ENCODE measurements around the gene NAPB.

The NAPB gene

DNA sequence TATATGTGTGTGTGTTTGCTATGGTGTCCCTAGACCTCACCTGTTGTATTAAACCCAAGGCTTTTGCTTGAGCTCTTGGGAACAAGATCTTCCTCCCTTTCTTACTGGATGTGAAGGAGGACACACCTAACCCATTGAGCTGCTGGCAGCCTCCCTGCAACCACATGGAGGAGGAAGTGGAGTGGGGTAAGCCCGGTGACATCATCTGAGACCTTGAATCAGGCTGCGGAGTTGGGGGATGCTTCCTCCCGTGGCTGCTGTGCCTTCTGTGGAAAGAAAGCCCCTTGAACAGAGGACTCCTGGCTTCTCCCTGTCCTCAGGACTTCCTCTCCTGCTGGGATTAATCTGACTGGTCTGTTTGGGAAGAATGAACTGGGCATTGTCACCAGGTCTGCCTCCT, 28.1 kb upstream of the NAPB start:
- peaks cover 4% of the 10 kb centered on the region for H3K27me3 ChIP-seq (ENCODE audit: insufficient read depth, low read length)
- H3K4me3 ChIP-seq (ENCODE audit: low read length) = no peak overlapping the region
- no peaks in the 10 kb centered on the region for H3K36me3 ChIP-seq (ENCODE audit: insufficient read depth, low read length)
- no peaks in the 10 kb centered on the region for H3K4me1 ChIP-seq (ENCODE audit: insufficient read depth, low read length)
- H2AFZ ChIP-seq (ENCODE audit: low read depth, low read length) = no peak overlapping the region
- no peaks in the 10 kb centered on the region for H3K9me3 ChIP-seq (ENCODE audit: low read length)

DNA sequence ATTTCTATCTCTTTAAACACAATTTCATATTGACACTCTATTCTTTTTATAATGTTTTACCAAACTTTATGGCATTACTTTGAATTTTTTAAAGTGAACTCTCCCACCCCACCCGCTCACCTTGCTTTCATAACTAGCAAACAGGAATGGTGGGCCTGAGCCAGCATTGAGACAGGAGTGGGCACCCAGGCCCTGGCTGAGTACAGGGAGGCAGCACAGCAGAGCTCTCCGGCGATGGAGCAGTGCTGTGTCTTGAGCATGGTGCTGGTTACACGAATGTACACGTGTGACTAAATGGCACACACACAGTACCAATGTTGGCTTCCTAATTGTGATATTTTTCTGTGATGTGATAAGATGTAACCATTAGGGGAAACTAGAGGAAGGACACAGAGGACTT, 26.9 kb upstream of the NAPB start:
- H3K27me3 ChIP-seq (ENCODE audit: insufficient read depth, low read length) = peaks cover 4% of the 10 kb centered on the region
- H2AFZ ChIP-seq (ENCODE audit: low read depth, low read length) = no peak overlapping the region
- H3K36me3 ChIP-seq (ENCODE audit: insufficient read depth, low read length) = no peaks in the 10 kb centered on the region
- H3K4me3 ChIP-seq (ENCODE audit: low read length) = no peak overlapping the region
- H3K4me1 ChIP-seq (ENCODE audit: insufficient read depth, low read length) = no peaks in the 10 kb centered on the region
- no peaks in the 10 kb centered on the region for H3K9me3 ChIP-seq (ENCODE audit: low read length)

DNA sequence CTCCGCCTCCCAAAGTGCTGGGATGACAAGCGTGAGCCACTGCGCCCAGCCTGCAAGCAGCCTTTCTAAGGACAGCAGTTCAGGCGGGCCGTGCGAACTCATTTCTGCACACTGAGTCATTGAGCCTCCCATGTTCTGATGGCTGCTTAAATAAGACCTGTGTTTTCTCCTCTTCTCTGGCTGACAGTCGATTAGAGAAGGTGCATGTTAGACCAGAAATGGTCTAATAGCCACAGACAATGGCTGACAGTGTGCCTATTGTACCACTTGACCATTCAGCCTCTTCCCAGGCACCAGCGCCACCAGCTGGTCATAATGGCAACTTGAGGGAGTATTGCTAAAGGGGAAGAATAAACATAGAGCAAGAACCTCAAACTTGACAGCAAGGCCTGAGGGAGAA, 25.2 kb upstream of the NAPB start:
- Histone ChIP-seq H3K27me3 (ENCODE audit: insufficient read depth, low read length) (no peaks in the 10 kb centered on the region), H3K36me3 (ENCODE audit: insufficient read depth, low read length) (no peaks in the 10 kb centered on the region), H3K4me3 (ENCODE audit: low read length) (no peak overlapping the region), H3K4me1 (ENCODE audit: insufficient read depth, low read length) (no peaks in the 10 kb centered on the region), H3K9me3 (ENCODE audit: low read length) (no peaks in the 10 kb centered on the region), H2AFZ (ENCODE audit: low read depth, low read length) (no peak overlapping the region)

DNA sequence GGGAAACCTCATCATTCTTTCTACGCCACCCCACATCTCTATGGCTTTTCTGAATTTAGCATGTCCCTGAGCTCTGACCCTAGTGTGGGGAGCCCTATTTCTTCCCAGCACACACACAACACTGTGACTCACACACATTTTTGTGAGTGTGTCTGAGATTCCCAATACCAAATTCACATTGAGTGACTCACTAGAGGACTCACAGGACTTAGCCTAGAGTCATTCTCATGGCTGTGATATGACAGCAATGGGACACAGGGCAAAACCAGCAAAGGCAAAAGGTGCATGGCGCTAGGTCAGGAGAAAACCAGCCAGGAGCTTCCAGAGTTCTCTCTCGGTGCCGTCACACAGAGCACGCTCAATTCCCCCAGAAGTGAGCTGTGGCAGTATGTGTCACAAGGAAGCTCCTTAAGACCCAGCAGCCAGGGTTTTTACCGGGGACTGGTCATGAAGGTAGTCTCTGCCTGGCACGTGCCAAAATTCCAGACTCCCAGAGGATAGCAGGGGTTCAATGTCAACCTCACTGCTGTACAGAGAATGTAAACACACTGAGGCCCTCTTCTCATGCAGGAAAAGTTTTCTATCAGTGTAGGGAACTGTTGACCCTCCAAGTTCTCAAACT, 24.4 kb upstream of the NAPB start:
- Histone ChIP-seq H3K27me3 (ENCODE audit: insufficient read depth, low read length) (no peaks in the 10 kb centered on the region), H3K36me3 (ENCODE audit: insufficient read depth, low read length) (no peaks in the 10 kb centered on the region), H3K4me1 (ENCODE audit: insufficient read depth, low read length) (no peaks in the 10 kb centered on the region), H3K4me3 (ENCODE audit: low read length) (no peak overlapping the region), H2AFZ (ENCODE audit: low read depth, low read length) (no peak overlapping the region), H3K9me3 (ENCODE audit: low read length) (no peaks in the 10 kb centered on the region)

DNA sequence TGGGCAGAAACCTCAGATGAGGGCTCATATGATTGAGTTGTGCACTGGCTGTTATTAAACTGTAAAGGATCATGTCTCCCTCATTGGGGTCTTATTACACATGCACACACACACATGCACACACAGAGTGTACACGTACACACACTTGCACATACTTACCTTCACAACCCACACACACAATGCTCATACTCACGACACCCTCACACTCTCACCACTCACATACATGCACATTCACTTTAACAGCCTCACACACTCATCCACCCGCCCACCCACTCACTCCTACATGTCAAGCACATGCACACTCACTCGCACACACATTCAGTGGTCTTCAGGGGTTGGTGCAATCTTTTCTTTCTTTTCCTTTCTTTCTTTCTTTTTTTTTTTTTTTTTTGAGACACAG, 23.6 kb upstream of the NAPB start:
- no peaks in the 10 kb centered on the region for H3K9me3 ChIP-seq (ENCODE audit: low read length)
- H3K36me3 ChIP-seq (ENCODE audit: insufficient read depth, low read length) = no peaks in the 10 kb centered on the region
- no peak overlapping the region for H3K4me3 ChIP-seq (ENCODE audit: low read length)
- H3K27me3 ChIP-seq (ENCODE audit: insufficient read depth, low read length) = peaks cover 5% of the 10 kb centered on the region
- H2AFZ ChIP-seq (ENCODE audit: low read depth, low read length) = no peak overlapping the region
- no peaks in the 10 kb centered on the region for H3K4me1 ChIP-seq (ENCODE audit: insufficient read depth, low read length)

DNA sequence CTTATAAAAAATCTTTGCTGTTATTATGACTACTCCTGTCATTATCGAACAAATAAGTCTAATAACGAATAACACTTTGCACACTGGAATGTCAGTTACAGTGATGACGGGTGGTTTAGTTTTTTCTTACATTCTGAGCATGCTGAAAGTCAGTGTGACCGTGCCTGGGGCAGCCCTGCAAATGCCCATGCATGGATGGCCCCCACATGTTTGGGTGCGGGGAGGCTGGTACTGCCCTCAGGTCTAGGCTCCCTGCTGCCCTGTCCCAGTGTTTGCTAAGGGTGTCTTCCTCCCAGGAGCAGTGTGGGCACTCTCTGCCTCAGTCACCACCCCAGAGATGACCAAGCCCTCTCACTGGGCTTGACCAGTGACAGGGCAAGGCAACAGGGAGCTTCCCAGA, 21.1 kb upstream of the NAPB start:
- Histone ChIP-seq H2AFZ (ENCODE audit: low read depth, low read length) (no peak overlapping the region), H3K9me3 (ENCODE audit: low read length) (no peaks in the 10 kb centered on the region), H3K36me3 (ENCODE audit: insufficient read depth, low read length) (no peaks in the 10 kb centered on the region), H3K4me1 (ENCODE audit: insufficient read depth, low read length) (no peaks in the 10 kb centered on the region), H3K4me3 (ENCODE audit: low read length) (no peak overlapping the region), H3K27me3 (ENCODE audit: insufficient read depth, low read length) (peaks cover 14% of the 10 kb centered on the region)

DNA sequence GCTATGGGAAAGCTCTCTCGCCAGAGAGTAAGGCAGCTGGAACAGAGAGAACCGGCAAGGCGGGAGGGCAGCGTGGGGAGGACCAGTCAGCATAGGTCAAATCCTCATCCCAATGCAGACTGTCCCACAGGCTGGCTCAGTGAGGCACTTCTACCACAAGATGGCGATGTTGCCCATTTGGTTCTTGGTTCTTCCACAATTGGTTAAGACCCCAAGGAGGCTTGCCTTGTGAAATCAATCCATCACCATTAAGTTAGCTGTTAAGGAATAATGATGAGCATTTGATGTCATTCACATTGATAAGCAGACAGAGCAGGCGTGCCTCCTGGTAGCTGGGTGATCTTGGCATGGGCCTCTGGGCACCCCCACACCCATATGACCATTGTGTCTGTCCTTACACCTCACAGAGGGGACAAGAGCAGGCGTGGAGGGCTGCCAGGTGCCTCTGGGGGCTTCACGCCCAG, 20.6 kb upstream of the NAPB start:
- H3K27me3 ChIP-seq (ENCODE audit: insufficient read depth, low read length) = peaks cover 14% of the 10 kb centered on the region
- no peaks in the 10 kb centered on the region for H3K36me3 ChIP-seq (ENCODE audit: insufficient read depth, low read length)
- no peaks in the 10 kb centered on the region for H3K9me3 ChIP-seq (ENCODE audit: low read length)
- no peaks in the 10 kb centered on the region for H3K4me1 ChIP-seq (ENCODE audit: insufficient read depth, low read length)
- no peak overlapping the region for H3K4me3 ChIP-seq (ENCODE audit: low read length)
- H2AFZ ChIP-seq (ENCODE audit: low read depth, low read length) = no peak overlapping the region

DNA sequence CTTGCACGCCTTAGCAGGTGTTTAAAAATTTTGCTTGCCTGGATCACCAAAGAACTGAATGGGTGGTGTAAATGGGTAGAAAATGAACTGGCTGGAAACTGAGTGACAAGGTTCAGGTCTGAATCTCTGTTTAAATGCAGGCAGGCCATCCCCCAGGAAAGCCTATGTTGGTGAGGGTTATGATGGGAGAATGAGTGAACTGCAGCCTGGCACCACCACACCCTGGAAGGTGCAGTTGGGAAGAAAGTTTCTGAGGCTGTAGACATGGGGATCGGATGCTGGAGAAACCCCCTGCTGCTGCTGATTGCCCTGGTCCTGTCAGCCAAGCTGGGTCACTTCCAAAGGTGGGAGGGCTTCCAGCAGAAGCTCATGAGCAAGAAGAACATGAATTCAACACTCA, 18.7 kb upstream of the NAPB start:
- Histone ChIP-seq H2AFZ (ENCODE audit: low read depth, low read length) (no peak overlapping the region), H3K9me3 (ENCODE audit: low read length) (no peaks in the 10 kb centered on the region), H3K4me1 (ENCODE audit: insufficient read depth, low read length) (no peaks in the 10 kb centered on the region), H3K4me3 (ENCODE audit: low read length) (no peak overlapping the region), H3K36me3 (ENCODE audit: insufficient read depth, low read length) (no peaks in the 10 kb centered on the region), H3K27me3 (ENCODE audit: insufficient read depth, low read length) (peaks cover 23% of the 10 kb centered on the region)

DNA sequence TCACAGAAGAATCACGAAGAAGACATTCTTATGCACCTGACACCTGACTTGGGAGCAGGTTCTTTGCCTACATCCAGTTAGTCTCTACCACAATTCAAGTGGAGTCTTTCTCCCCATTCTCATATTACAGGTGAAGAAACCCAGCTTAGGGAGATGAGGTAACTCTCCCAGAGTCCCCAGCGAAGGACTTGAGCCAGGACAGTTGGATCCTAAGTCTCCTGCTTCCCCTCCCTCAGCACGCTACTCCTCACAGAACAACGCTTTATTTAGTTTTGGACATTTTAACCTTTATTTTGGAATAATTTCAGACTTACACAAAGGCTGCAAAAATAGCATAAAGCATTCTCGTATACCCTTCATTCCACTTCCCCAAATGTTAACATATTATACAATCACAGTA, 17.4 kb upstream of the NAPB start:
- Histone ChIP-seq H3K36me3 (ENCODE audit: insufficient read depth, low read length) (no peaks in the 10 kb centered on the region), H3K4me1 (ENCODE audit: insufficient read depth, low read length) (no peaks in the 10 kb centered on the region), H3K9me3 (ENCODE audit: low read length) (no peaks in the 10 kb centered on the region), H3K4me3 (ENCODE audit: low read length) (no peak overlapping the region), H2AFZ (ENCODE audit: low read depth, low read length) (no peak overlapping the region), H3K27me3 (ENCODE audit: insufficient read depth, low read length) (peaks cover 23% of the 10 kb centered on the region)

DNA sequence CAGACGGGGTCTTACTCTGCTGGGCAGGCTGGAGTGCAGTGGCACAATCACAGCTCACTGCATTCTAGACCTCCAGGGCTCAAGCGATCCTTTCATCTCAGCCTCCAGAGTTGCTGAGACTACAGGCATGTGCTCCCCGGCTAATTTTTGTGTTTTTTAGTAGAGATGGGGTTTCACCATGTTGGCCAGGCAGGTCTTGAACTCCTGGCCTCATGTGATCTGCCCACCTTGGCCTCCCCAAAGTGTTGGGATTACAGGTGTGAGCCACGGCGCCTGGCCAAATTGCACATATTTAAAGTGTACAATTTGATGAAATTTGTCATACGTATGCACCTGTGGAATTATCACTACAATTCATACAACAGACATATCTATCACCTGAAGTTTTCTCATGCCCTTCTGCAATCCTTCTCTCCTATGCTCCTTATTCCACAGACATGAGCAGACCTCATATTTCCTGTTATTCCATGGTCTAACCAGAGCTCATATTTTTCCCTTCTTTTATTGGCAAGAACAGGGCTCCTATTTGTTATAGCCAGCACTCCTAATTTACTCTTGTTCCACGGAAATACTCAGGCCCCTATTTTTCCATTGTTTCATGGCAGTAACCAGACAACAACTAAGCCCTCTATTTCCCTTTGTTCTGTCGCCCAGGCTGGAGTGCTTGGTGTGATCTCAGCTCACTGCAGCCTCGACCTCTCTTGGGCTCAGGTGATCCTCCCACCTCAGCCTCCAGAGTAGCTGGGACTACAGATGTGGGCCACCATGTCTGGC, 16.0 kb upstream of the NAPB start:
- Histone ChIP-seq H2AFZ (ENCODE audit: low read depth, low read length) (no peak overlapping the region), H3K4me3 (ENCODE audit: low read length) (no peak overlapping the region), H3K9me3 (ENCODE audit: low read length) (no peaks in the 10 kb centered on the region), H3K27me3 (ENCODE audit: insufficient read depth, low read length) (peaks cover 23% of the 10 kb centered on the region), H3K36me3 (ENCODE audit: insufficient read depth, low read length) (no peaks in the 10 kb centered on the region), H3K4me1 (ENCODE audit: insufficient read depth, low read length) (no peaks in the 10 kb centered on the region)

DNA sequence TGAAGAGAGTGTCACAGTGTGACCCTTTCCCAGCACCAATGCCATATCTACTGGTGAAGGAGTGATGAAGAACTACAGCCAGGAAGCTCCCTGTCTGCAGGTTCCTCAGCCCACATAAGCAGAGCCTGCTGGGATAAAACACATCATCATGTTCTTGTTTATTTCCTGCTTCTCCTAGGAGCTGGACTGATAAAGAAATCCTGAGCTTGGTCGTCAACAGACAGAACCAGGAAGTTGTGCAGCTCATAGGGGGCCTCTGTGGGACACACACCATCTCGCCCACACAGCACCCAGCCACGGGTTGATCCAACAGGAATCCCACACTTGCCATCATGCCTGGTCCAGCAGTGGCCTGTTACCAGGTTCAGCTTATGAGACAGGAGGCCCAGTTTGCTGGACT, 15.4 kb upstream of the NAPB start:
- Histone ChIP-seq H3K36me3 (ENCODE audit: insufficient read depth, low read length) (no peaks in the 10 kb centered on the region), H3K27me3 (ENCODE audit: insufficient read depth, low read length) (peaks cover 23% of the 10 kb centered on the region), H2AFZ (ENCODE audit: low read depth, low read length) (no peak overlapping the region), H3K9me3 (ENCODE audit: low read length) (no peaks in the 10 kb centered on the region), H3K4me1 (ENCODE audit: insufficient read depth, low read length) (no peaks in the 10 kb centered on the region), H3K4me3 (ENCODE audit: low read length) (no peak overlapping the region)

DNA sequence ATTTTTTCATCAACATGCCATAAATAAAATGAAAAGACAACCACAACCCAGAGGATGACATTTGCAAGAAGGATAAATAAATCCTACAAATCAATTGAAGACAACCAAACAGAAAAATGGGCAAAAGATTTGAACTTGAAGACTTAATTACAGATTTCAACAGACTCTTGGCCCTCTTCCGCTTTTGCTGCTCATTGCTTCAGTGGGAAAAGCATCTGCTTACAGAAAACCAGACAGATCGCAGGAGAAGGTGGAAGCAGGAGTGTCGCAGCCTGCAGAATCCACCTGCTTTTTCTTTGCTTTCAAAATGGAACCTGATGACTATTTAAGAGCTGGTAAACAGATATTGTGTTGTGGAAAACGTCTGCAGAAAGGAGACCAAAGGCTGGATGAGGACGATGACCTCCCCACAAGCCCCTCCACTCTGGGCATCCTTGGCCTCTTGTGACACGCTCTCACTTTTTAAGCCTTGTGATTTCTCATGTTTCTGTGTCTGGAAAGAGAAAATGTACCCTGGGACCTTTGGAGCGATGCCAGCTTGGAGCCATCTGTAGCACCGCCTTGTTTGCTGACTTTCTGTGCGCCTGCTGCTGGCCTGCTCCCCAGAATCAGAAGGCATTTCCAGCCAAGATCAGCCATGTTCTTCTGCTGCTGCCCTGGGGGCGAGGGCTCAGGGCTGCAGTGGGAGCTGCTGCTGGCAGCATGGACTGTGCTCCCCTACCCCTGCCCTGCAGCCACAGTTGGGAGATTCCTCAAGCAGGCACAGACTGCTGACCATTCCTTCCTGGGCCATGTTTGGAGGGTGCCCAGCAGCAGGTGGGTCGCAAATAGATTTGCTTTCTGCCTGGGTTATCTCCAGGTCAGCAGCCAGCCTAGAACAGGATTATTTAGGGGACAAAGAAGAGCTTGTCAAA, 14.6 kb upstream of the NAPB start:
- Histone ChIP-seq H3K9me3 (ENCODE audit: low read length) (no peaks in the 10 kb centered on the region), H3K4me1 (ENCODE audit: insufficient read depth, low read length) (no peaks in the 10 kb centered on the region), H3K4me3 (ENCODE audit: low read length) (no peak overlapping the region), H3K27me3 (ENCODE audit: insufficient read depth, low read length) (peaks cover 23% of the 10 kb centered on the region), H2AFZ (ENCODE audit: low read depth, low read length) (no peak overlapping the region), H3K36me3 (ENCODE audit: insufficient read depth, low read length) (no peaks in the 10 kb centered on the region)

All from neuron (in vitro differentiated cells).